ENCODE measurements around the gene KCNB1.

KCNB1 gene

DNA sequence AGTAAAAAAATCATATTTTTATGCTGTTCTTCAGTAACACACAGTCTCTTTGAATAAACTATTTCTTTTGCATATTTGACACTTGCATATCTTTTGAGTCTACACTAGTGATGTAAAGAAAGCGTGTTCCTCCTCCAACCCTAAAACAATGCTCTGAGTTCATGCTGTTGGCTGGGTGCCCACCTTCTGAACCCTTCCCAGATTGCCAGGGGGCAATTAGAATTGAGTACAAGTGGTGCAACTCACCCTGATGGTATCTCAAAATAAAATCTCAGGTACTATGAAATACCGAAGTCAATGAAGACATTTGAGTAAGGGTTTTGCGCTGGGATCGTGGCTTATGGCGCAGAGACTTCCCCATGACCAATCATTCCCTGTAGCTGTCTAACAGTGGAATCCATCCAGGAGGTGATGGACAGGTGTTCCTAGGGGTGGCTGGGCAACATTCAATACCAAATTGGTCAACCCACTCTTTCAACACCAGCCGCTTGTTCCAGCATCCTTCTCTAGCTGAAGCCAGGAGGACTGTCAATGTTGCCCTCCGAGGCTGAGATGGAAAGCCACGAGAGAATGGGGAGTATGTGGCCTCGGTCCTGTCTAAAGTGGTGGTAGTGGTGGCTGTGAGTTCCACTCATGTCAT is 110.3 kb downstream of the KCNB1 start:
- H3K4me1 ChIP-seq, result no peaks in the 10 kb centered on the region
- no peak for DNase-seq
- intact Hi-C loops (cut with DNase I; ENCODE audit: low total_unique reads), result no loop called here
- no peaks in the 10 kb centered on the region for H3K9me3 ChIP-seq
- TF ChIP-seq, protein P1, sequence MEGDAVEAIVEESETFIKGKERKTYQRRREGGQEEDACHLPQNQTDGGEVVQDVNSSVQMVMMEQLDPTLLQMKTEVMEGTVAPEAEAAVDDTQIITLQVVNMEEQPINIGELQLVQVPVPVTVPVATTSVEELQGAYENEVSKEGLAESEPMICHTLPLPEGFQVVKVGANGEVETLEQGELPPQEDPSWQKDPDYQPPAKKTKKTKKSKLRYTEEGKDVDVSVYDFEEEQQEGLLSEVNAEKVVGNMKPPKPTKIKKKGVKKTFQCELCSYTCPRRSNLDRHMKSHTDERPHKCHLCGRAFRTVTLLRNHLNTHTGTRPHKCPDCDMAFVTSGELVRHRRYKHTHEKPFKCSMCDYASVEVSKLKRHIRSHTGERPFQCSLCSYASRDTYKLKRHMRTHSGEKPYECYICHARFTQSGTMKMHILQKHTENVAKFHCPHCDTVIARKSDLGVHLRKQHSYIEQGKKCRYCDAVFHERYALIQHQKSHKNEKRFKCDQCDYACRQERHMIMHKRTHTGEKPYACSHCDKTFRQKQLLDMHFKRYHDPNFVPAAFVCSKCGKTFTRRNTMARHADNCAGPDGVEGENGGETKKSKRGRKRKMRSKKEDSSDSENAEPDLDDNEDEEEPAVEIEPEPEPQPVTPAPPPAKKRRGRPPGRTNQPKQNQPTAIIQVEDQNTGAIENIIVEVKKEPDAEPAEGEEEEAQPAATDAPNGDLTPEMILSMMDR (IDR thresholded peaks at IDR 0.05), result no peak
- no peaks in the 10 kb centered on the region for H3K27me3 ChIP-seq
- no peak overlapping the region for H3K27ac ChIP-seq
- no peaks in the 10 kb centered on the region for H3K36me3 ChIP-seq
- no peak overlapping the region for H3K4me3 ChIP-seq

GRCh38 chr20:49368596-49368995 is 113.9 kb downstream of the KCNB1 start:
- Histone ChIP-seq H3K36me3 (no peaks in the 10 kb centered on the region), H3K27ac (no peak overlapping the region), H3K9me3 (no peaks in the 10 kb centered on the region), H3K27me3 (no peaks in the 10 kb centered on the region), H3K4me3 (no peak overlapping the region), H3K4me1 (peaks cover 0 to 10% (median 5%) of the 10 kb centered on the region in 4 donors)
- intact Hi-C loops (cut with DNase I; ENCODE audit: low total_unique reads), result no loop called here
- no peak for DNase-seq
- TF ChIP-seq, protein P1 (IDR thresholded peaks at IDR 0.05), result no peak

DNA sequence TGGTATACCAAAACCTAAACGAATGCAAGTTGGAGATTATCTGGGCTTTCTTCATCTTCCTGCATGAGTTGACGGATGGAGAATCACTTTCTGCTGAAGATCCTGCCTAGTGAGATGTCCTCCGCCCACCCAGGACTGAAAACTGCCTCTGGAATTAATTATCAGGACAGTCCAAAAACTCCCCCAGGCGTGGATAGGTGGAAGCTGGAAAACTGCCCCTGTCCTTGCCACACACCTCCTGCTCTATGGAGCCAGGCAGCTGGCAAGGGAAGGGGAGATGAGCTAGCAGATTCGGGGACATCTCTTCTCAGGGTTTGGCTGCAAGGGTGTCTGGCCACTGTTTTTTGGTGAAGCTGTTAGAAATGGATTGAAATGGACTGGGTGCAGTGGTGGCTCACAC is 115.4 kb downstream of the KCNB1 start:
- H3K36me3 ChIP-seq, result no peaks in the 10 kb centered on the region
- TF ChIP-seq, protein P1 (IDR thresholded peaks at IDR 0.05), result no peak
- DNase-seq, result no peak
- intact Hi-C loops (cut with DNase I; ENCODE audit: low total_unique reads), result no loop called here
- H3K27me3 ChIP-seq, result no peaks in the 10 kb centered on the region
- no peak overlapping the region for H3K27ac ChIP-seq
- H3K4me1 ChIP-seq, result peaks cover 0 to 10% (median 5%) of the 10 kb centered on the region in 4 donors
- H3K4me3 ChIP-seq, result no peak overlapping the region
- H3K9me3 ChIP-seq, result no peaks in the 10 kb centered on the region

DNA sequence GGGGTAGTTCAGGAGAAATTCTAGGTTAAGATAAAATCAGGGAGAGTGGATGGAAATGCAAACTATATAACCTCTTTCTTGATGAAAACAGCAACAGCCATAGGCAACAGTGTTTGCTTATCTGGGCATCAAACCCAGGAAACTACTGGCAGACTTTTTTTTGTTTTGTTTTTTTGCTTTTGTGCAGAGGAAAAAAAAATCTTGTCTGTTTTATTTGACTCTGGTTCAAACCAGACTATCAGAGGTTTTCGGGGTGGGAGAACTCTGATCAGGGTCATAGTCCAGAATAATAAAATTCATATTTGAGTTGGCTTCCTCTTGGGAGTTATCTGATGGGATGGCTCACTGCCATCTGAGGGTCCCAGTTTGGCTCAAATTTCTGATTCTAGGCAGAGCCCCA is 115.8 kb downstream of the KCNB1 start:
- TF ChIP-seq, protein P1 (IDR thresholded peaks at IDR 0.05), result no peak
- H3K4me3 ChIP-seq, result no peak overlapping the region
- no peaks in the 10 kb centered on the region for H3K36me3 ChIP-seq
- H3K27ac ChIP-seq, result no peak overlapping the region
- no peaks in the 10 kb centered on the region for H3K27me3 ChIP-seq
- peaks cover 0 to 10% (median 5%) of the 10 kb centered on the region in 4 donors for H3K4me1 ChIP-seq
- intact Hi-C loops (cut with DNase I; ENCODE audit: low total_unique reads), result no loop called here
- DNase-seq, result no peak
- no peaks in the 10 kb centered on the region for H3K9me3 ChIP-seq

DNA sequence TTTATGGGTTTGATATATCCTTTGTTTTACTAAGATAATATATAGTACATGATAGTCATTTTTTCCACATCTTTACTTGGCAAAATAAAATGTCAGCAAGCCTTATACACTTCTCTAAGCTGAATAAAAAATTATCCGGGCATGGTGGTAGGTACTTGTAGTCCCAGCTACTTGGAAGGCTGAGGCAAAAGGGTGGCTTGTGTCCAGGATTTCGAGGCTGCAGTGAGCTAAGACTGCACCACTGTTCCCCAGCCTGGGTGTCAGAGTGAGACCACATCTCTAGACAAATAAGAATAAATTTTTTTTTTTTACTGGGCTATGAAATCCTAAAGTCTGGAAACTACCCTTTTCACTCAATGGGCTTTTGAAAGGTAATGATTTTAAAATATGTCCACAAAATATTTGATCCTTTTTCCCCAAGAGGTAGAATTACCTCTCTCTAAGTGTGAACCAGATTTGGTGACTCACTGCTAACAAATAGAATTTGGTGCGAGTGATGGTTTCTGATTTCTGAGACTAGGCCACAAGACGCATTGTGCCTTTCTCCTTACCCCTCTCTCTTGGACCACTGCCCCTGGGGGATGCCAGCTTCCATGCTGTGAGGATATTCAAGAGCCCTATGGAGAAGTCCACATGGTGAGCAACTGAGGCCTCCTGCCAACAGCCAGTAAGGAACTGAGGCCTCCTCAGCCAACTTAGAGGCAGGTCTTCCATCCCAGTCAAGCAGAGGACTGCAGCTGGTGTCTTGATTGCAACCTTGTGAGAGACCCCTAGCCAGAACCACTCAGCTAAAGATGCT is 120.4 kb downstream of the KCNB1 start:
- intact Hi-C loops (cut with DNase I; ENCODE audit: low total_unique reads), result no loop called here
- H3K27me3 ChIP-seq, result no peaks in the 10 kb centered on the region
- H3K36me3 ChIP-seq, result no peaks in the 10 kb centered on the region
- H3K4me1 ChIP-seq, result peaks cover 0 to 10% (median 5%) of the 10 kb centered on the region in 4 donors
- H3K4me3 ChIP-seq, result no peak overlapping the region
- no peak overlapping the region for H3K27ac ChIP-seq
- no peaks in the 10 kb centered on the region for H3K9me3 ChIP-seq
- DNase-seq, result no peak
- TF ChIP-seq, protein P1 (IDR thresholded peaks at IDR 0.05), result no peak

Data from tibial artery (tissue), 4 donors.